IMR-90 (cell line): ENCODE data around the gene ABCB1.

Source experiments
- FOS ChIP-seq: fragments of 150-350 bp; IDR thresholded peaks from 2 replicates; pipeline ENCODE4 v1.6.1; 2016; ENCODE audit warnings: low read depth, low read length
- MAFK ChIP-seq: IDR thresholded peaks from 2 replicates; pipeline ENCODE4 v1.6.1; 2012; ENCODE audit warnings: low read depth, low read length, improper control_type of control experiment
- POLR2A ChIP-seq: IDR thresholded peaks from 2 replicates; pipeline ENCODE4 v1.6.1; 2012; ENCODE audit warnings: mild to moderate bottlenecking, low read depth, low read length
- TF ChIP-seq, protein P1 (sequence below): conservative IDR thresholded peaks from 2 replicates; pipeline ENCODE4 v1.5.1; 2012; ENCODE audit warnings: mild to moderate bottlenecking, low read depth, low read length, improper control_type of control experiment

DNA sequence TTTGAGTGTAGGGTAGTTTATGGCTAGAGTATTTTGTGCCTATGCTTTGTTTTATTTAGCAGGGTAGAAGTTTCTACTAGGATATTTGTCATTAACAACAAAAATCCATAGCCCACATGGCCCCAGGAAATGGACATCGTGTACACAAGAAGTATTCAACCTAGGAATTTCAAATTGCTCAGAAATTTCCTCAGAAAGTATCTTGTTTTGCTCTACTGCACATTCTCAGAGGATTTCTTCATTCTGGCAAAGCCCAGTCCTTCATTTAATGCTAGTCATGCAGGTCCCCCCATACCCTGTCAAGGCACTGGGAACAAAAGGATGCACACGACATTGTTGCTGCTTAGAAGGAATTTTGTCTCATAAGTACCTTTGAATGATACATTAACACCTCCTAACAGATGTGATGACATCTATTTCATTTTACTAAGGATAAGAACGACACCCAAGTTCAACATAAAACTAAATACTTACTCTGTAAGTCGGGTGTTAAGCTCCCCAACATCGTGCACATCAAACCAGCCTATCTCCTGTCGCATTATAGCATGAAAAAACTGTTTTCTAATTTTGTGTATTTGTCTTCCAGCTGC, 34.3 kb downstream of the ABCB1 start:
- TF ChIP-seq POLR2A, result no peak
- TF ChIP-seq, protein P1, sequence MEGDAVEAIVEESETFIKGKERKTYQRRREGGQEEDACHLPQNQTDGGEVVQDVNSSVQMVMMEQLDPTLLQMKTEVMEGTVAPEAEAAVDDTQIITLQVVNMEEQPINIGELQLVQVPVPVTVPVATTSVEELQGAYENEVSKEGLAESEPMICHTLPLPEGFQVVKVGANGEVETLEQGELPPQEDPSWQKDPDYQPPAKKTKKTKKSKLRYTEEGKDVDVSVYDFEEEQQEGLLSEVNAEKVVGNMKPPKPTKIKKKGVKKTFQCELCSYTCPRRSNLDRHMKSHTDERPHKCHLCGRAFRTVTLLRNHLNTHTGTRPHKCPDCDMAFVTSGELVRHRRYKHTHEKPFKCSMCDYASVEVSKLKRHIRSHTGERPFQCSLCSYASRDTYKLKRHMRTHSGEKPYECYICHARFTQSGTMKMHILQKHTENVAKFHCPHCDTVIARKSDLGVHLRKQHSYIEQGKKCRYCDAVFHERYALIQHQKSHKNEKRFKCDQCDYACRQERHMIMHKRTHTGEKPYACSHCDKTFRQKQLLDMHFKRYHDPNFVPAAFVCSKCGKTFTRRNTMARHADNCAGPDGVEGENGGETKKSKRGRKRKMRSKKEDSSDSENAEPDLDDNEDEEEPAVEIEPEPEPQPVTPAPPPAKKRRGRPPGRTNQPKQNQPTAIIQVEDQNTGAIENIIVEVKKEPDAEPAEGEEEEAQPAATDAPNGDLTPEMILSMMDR, result no peak
- TF ChIP-seq FOS, result no peak
- TF ChIP-seq MAFK, result no peak
